Embryonic facial prominence (tissue), 1 donor: Measurements from ENCODE around the gene TEP1.
"Not testable (repeated sequence)": the region's sequence is repeated elsewhere in the genome, so short reads cannot be mapped to it uniquely, and the experiment has no call there.

Experiments
- DNase-seq: peaks from one replicate; pipeline ENCODE4 v3.0.0-alpha.2; 2016; ENCODE audit errors: extremely low spot score

TEP1 gene

DNA sequence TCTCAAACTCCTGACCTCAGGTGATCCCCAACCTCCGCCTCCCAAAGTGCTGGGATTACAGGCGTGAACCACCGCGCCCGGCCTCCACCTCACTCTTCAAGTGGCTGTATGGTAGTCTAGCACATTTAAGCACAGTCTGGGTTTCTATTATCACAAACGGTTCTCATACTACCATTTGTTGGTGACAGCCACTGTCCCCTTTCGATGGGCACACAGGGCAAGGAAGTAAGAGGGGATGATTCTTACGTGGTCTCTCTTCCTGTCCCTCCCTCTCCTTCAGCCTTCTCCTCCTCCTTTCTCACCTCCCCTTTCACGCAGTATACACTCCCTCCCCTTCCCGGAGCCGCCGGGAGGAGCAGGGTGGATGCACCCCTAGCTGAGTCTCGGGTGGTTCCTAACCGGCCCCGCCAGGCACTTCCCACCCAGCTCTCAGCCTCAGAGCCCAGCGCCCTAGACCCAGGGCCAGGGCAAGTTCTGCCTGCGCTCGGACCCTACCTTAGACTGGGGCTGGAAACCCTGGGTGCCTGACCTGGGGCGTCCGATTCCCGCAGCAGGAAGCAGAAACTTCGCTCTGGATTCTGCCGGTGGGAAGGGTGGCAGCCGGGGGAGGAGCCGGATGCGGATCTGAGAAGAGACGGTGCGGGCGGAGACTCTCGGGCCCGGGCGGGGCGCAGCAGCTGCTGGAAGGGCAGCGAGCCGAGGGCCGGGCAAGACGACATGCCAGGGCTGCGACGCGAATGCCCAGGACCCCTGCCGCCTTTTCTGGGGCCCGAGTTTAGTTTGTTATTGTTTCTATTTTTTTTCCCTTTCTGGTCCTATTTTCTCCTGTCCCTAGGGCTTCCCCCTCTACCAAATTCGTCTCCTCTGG is at the start of gene TEP1:
TEP1 (minus strand) TSS at position 626 of the 868 bp plus-strand sequence. CDS start 5,062 bp downstream, outside the sequence.
- peak; percentile 64 for DNase-seq

DNA sequence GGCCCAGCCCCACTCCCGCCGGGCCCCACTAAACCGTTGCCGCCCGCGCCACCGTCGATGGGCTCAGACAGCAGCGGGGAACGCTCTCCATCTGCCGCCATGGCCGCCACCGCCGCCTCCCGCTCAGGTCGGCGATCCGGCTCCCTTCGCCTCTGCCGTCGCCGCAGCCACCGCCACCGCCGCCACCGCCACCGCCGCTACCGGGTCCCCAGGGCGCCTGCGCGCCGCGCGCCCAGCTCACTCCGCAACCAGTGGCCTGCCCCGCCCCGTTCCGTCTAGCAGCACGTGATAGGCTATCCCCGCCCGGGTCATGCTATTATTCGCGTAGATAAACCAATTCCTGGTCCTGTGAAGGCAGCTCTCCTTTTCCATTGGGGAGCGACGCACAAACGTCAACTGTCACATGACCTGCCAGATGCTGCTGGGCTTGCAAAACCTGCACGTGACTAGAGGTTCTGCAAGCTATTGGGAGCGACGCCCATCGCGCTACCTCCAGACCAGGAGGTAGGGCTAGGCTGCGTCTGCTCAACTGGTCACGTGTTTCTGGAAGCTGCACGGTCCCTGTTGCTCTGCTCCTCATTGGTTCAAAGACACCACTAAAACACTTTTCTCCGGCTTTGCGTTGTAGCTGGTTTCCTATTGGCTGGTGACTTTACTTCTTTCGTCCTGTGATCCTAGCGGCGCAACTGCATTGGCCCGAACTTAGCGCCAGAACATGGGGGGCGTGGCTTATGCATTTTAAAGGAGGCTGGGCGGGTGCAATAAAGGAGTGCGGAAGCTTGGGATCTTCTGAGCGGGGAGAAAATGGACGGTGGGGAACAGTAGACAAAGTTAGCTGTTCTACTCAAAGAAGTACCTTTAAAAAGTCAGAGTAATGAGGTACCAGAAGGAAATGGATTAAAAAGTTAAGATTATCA is 48.2 kb upstream of the TEP1 start, which contains the start of gene PIP4P1:
PIP4P1 (minus strand) TSS at position 210 of the 917 bp plus-strand sequence; CDS start at position 101, 109 bp downstream.
- DNase-seq, result peak; percentile 100

GRCh38 chr14:20460458-20461224 is 47.3 kb upstream of the TEP1 start:
- DNase-seq, result no peak

- no peak for DNase-seq
Measured at GRCh38 chr14:20458031-20458789, 44.9 kb upstream of the TEP1 start.

DNA sequence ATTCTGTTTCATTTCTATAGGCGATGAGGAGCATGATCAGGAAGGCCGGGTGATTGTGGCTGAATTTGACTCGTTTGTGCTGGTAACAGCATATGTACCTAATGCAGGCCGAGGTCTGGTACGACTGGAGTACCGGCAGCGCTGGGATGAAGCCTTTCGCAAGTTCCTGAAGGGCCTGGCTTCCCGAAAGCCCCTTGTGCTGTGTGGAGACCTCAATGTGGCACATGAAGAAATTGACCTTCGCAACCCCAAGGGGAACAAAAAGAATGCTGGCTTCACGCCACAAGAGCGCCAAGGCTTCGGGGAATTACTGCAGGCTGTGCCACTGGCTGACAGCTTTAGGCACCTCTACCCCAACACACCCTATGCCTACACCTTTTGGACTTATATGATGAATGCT is 43.7 kb upstream of the TEP1 start:
- no peak for DNase-seq

DNA sequence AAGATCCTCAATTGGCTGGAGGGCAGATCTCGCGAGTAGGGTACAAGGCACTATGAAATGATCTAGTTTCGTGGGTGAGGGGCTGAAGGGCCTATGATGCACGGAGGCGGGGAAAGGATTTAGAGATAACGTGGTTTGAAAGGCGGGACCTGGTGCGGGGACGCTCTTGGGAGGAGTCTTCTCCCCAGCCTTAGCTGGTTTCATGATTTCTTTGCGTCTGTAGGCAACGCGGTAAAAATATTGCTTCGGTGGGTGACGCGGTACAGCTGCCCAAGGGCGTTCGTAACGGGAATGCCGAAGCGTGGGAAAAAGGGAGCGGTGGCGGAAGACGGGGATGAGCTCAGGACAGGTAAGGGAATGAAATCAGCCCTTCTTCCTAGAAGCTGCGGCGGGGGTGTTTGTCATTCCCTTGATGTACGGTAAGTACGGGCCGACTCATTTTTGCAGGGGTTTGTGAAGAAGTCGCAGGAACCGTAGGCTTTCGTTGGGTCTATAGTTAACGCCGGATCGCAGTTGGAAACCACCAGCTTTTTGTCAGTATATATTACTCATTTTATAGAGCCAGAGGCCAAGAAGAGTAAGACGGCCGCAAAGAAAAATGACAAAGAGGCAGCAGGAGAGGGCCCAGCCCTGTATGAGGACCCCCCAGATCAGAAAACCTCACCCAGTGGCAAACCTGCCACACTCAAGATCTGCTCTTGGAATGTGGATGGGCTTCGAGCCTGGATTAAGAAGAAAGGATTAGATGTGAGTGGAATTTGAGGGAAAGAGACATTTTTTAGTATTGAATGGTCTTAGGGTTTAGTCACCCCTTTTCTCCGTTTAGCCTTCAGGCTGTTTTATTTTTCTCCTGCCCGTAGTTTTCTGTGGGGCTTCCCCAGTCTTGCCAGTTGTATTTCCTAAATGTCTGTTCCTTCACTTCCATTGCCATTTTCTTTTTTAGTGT is 42.3 kb upstream of the TEP1 start:
- peak; percentile 33 for DNase-seq

- peak; percentile 99 for DNase-seq
Measured at GRCh38 chr14:20454516-20455354, 41.4 kb upstream of the TEP1 start, which contains the start of the genes APEX1 and OSGEP. APEX1 (plus strand) TSS chr14:20455226; CDS start chr14:20455646, 420 bp downstream. OSGEP (minus strand) TSS chr14:20454812; CDS start chr14:20454683, 129 bp downstream.

- not testable (repeated sequence) for DNase-seq
Measured at GRCh38 chr14:20452831-20453230, 39.5 kb upstream of the TEP1 start.

DNA sequence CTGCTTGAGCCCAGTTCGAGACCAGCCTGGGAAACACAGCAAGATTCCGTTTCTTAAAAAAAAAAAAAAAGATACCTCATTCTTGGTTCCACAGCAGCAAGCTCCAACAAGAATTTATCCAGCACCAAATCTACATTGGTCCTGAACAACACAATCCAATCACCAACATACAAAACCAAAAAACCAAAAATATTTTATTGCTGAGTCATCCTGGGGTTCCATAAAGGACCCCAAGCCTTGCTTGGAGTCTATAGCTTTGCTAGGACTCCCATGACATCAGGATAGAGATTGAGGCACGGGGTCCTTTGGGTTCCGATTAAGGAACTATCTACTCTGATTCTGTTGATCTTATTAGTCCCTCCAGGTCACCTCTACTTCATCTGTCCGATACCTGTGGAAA is 33.6 kb upstream of the TEP1 start:
- no peak for DNase-seq

- DNase-seq, result not testable (repeated sequence)
Measured at GRCh38 chr14:20443650-20444049, 30.3 kb upstream of the TEP1 start.

GRCh38 chr14:20441461-20441860 is 28.2 kb upstream of the TEP1 start:
- DNase-seq, result no peak

DNA sequence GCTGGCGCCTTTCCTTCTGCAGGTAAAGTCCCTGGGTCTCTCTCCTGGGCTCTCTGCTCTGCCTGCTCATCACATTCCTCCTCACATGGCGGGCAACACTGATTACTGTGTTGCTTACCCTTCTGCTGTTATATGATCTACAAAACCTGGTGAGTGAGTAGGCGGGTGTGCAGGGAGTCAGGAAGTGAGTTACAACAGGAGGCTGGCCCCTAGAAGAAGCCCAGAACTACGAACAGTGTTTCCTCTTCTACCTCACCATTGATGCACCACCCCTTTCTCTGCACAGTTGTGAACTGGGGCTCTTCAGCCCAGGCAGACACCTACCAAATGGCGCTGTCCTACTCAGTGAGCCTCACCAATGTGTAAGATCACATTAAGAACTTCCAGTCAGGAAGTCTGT is 27.6 kb upstream of the TEP1 start:
- no peak for DNase-seq

DNA sequence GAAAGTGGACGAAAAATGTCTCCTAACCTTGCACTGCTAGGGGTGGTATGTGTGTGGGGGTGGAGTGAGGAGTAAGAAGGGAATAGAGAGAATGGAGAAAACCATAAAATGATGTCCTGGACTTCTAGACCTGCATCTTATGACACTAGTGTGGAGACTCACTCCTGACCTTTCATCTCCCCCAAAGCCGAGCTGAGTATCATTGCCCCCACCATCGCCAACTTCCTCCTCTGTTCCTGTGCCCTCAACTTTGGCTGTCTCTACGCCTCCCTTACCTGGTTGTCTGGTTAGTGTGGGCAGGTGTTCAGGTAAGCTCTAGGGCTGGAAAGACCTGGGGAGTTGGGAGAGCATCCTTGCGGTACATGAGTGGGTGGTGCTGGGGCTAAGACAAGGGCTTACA is 27.2 kb upstream of the TEP1 start:
- DNase-seq, result no peak

DNA sequence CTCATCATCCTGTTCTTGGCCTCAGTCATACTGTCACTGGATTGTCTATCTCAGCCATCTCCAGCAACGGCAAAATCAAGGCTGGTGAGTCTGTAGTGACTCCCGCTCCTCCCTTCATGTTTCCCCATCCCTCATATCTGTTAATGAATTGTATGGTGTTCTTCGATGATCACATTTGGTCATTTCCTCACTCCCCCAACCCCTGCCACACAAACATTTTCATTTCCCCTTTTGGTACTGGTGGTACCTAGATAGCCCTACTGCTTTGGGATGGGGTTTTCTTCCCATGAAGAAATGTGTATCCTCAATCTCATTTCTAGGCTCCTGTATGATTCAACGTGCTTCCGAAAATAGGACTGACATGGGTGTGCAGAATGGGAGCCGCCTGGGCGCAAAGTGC is 25.4 kb upstream of the TEP1 start:
- no peak for DNase-seq

DNA sequence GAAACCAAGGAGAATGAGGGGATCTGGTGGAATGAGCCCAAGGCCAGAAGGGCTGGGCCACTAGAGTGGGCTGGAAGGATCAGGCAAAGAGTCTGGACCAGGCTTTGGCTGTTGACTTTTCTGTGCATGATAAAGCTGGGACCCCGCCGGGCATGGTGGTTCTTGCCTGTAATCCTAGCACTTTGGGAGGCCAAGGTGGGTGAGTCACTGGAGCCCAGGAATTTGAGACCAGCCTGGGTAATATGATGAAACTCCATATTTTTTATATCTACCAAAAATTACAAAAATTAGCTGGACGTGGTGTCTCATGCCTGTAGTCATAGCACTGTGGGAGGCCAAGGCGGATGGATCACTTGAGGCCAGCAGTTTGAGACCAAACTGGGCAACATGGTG is 23.1 kb upstream of the TEP1 start:
- no peak for DNase-seq

DNA sequence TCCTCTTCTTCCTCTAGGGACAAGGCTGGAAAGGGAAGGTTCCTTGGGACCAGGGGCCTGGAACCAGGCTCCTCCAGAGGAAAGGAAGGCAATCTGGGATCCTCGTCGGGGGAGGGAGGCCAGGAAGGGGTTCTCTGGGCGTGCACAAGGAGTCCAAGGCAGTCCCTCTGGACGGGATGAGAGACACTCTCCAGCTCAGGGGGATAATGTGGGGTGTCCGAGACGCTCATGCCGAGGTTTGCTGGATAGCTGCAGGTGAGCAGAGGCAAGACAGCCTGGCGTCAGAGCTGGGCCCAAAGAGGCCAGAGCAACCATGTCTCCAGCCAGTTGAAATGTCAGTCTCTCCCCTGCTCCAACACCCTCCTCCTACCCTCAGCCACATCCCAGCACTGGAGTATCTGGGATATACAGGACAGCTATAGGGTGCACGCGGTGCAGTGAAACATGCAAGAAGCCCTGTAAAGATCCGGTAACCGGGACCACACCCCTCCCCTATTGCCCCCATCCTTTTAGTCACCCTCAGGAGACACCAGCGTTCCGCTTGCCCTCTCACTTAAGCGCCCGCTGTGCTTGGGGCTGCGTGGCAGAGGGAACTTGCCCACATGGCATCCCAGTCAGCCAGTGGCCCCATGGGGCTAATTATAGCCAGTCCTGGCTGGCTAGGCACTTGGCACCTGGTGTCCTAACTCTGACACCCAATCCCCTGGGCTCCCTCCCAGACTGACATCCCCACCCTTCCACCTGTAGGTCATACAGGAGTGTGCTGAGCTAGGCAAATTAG is 22.5 kb upstream of the TEP1 start, which contains the start of gene KLHL33:
KLHL33 (minus strand) TSS at position 585 of the 781 bp plus-strand sequence; CDS start at position 230, 355 bp downstream.
- no peak for DNase-seq

GRCh38 chr14:20434701-20435581 is 21.6 kb upstream of the TEP1 start:
- no peak for DNase-seq
